ENCODE results near the gene APCDD1L. TPM values are rescaled to one million over a fixed set of nuclear protein-coding genes. Genes with fewer than 3 reads are reported as not detected.

The APCDD1L gene
- total RNA-seq, 1 experiment from 2014 or later: not detected

DNA sequence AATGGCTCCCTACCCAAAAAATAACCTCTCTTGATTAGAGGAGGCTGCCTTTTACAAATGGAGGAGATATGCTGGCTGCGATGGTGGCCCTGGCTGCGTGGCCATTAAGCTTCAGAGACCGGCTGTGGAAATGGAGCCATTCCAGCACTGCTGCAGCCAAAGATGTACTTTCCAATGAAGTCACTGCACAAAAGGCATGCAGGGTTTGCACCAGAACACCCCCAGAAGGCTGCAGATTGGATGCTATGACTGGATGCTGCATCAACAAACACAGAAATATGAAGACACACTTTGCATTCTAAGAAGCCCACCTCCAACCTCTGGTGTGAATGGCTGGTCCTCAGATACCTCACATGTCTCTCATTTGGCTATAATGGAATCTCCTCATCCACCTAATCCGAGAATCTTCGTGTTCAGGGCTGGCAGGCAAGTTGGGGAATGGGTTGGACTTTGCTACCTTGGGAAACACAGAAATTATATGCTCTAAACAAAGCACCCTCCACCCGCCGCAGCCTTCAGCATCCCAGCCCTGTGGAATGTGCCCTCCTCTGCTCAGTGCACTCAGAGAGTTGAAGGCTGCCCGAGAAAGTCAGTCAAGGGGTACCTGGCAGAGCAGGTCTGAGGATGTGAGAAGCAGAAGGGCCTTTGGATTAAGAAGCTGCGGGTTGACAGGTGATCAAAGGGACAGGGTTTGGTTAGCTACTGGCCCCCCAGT, 35.3 kb downstream of the APCDD1L start:
- no peak for DNase-seq (ENCODE audit: low read depth, low spot score)
- in situ Hi-C loops (cut with HindIII; ENCODE audit: low pct_unique_long_range_greater_than_20kb, low sequenced_read_pairs): no loop called here

DNA sequence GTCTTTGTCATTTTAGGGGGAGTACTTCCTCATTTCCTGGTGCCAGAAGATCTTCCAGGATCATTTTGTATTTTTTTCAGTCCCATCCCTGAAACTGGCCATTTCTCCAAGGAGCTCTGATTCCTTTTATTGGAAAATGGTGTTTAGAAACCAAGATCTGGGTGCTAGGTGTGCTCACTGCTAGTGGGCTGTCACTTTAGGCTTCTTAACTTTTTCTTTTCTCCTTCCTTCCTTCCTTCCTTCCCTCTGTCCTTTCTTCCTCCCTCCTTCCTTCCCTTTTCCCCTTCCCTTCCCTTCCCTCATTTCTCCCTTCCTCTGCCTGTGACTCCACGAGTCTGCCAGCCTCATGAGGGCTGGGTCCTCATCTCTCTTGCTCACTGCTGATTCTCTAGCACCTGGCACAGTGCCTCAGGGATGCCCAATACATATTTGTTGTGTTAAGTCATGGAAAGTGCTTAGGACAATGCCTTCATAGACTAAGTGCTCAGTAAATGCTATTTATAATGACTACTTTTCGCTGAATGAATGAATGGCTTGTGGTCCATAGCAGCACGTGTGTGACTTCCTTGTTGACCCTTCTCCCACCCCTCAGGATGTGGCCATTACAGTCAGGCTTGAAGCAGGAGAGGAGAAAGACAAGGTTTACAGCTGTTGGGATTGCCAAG, 36.9 kb downstream of the APCDD1L start:
- in situ Hi-C loops (cut with HindIII; ENCODE audit: low pct_unique_long_range_greater_than_20kb, low sequenced_read_pairs): no loop called here
- no peak for DNase-seq (ENCODE audit: low read depth, low spot score)

DNA sequence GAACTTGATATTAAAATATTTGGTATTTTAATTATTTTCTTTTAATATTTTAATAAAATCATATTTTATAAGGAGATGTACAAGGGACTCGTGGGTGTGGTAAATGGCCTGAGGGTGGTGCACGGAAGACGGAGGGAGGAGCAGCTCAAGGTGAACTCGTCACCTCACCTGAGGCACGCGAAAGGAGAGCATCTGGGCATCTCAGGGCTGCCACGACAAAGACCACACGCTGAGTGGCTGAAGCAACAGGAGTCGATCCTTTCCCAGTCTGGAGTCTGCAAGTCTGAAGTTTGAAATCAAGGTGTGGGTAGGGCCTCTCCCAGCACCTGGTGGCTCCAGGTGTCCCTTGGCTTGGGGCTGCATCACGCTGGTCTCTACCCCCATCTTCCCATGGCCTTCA, 39.7 kb downstream of the APCDD1L start:
- no peak for DNase-seq (ENCODE audit: low read depth, low spot score)
- in situ Hi-C loops (cut with HindIII; ENCODE audit: low pct_unique_long_range_greater_than_20kb, low sequenced_read_pairs): no loop called here

DNA sequence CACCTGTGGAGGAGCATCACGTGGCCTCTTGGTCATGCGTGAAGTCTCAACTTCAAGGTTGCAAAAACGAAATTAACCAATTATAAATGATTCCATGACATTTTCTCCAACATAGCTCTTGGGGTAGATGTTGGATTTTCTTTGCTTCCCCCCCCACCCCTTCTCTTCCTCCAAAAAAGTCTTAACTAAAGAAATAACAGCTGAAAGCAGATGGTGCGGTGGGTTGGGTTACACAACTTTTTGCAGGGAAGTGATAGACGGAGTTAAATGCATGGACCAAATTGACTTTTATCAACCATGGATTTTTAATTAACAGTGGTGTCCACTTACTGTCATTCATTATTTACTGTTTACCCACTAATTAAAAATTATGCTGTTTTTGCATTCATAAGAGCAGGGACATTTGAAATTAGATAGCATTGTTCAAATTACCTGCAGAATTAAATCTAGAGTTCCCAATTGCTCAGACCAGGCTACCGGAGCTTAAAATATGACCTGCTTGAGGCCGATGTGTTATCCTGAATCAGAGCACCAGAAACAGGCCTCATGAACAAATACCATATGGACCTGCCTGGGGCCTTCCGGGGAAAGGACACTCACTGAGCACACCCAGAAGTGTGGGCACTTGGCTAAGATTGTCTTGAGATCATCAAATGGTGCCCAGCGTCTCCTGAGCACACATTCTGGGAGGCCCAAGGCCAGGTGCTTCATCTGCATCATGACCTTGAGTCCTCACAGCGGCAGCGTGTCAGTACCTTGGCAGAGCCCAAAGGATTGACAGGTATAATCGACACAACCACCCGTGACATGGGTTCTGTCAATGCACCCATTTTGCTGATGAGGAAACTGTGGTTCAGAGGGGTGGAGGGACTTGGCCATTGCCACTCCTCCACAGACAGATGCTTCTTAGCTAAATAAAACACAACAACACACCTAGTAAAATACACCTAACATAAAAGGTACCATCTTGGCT, 41.5 kb downstream of the APCDD1L start:
- DNase-seq (ENCODE audit: low read depth, low spot score): no peak
- in situ Hi-C loops (cut with HindIII; ENCODE audit: low pct_unique_long_range_greater_than_20kb, low sequenced_read_pairs): no loop called here

DNA sequence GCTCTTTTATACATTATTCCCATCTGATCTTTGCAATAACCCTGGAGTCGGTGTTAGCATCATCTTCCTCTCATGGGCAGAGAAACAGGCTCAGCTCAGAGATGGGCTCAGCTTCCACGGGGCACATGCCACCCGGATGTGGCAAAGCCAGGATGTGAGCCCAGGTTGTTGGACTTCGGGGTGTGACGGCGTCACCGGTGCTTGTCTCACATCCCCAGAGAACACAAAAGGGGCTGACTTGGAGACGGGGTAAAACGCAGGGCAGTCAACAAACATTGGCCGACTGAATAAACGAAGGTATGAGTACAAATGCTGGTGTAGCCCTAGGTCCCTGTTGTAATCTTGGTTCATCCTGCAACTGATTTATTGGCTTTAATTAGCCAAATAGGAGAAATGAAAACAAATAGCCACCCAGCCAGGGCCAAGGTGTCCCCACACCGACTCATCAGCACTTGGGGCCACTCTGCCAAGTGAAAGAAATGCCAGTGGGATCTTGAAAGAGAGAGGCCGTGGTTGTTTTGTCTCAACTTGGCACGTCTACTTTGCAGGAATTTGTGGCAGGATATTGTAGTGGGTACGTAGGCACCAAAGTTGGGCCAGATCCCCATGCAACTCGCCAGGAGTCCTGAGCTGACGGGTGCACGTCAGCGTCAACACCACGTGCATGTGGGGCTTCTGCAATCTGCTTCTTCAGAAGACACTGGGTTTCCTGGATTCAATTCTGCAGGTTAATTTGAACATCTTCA, 42.8 kb downstream of the APCDD1L start:
- DNase-seq (ENCODE audit: low read depth, low spot score): no peak
- in situ Hi-C loops (cut with HindIII; ENCODE audit: low pct_unique_long_range_greater_than_20kb, low sequenced_read_pairs): no loop called here

DNA sequence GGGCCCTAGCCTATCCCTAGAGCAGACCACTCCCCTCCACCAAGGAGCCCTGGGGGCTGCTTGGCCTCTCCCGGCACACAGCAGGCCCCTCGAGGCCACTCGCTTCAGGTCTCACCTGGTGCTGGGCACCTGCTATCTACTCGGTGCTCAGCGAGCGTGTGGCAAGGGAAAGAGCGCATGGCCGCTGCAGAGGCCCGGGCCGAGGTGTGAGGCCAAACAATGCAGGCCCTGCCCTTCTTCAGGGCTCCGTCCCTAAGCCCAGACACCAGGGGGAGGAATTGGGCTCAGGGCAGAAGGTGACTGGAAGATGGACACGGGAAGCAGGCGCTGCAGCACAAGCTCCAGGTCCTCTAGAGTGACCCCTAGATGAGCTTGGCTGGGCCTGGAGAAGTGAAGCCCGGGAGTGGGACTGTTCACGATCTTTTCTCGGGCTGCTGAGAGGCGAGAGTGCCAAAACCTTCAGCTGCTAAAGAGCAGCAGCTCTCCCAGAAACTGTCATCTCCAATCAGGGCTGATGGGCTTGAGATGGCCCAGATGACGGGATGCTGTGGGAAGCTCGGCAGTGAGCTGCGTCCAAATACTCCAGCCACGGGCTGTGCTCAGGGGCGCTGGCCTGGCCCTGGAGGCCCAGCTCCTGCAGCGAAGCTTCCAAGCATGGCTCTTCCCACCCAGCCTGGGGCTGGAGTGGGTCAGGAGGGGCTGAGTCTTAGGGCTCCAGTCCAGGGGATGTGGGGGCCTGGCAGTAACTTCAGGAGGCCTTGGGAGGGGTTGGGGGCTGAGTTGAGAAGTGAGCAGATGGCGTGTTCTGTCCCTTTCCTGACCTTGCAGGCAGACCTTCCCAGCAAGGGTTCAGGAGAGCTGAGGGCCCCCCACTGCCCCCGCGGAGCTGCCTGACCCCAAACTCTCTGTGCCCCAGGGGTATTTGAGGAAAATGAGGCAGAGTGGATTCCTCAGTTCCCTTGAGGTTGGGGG, 43.7 kb downstream of the APCDD1L start:
- in situ Hi-C loops (cut with HindIII; ENCODE audit: low pct_unique_long_range_greater_than_20kb, low sequenced_read_pairs): no loop called here
- no peak for DNase-seq (ENCODE audit: low read depth, low spot score)

DNA sequence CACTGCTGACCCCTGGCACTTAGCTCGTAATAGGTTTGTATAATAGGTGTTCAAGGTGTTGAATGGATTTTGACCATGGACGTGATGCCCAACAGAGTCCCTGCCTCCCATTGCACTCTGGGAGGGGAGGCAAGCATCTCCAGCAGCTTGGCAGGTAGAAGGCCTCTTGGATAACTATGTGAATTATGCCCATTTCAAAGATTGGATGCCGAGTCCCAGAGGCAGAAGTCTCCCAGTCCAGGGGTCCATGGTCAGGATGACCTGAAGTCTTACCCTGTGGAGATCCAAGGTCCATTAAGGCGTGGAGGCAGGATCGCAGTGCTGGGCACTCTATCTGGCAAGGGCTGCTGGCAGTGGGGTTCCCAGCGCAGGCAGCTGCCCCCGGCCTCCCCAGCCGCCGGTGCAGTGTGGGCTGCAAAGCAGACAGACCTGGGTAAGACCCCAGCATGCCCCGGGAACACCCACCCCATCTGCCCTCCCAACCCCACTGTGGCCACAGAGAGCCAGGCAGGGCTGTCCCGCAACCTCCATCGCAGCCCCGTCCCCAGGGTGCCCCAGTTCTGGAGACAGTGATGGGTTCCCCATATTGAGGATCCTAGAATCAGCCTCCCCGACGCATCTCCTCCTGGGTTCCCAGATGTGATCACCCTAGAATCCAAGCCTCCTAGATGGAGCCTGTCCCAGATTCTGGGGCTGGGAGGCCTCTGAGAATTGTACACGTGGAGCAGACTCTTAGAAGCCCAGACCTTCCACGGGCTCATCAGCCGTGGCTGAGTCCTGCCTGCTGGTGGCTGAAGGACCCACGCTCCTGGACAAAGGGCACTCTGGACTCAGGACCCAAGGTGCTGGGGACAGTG, 44.6 kb downstream of the APCDD1L start:
- DNase-seq (ENCODE audit: low read depth, low spot score): no peak
- in situ Hi-C loops (cut with HindIII; ENCODE audit: low pct_unique_long_range_greater_than_20kb, low sequenced_read_pairs): no loop called here

DNA sequence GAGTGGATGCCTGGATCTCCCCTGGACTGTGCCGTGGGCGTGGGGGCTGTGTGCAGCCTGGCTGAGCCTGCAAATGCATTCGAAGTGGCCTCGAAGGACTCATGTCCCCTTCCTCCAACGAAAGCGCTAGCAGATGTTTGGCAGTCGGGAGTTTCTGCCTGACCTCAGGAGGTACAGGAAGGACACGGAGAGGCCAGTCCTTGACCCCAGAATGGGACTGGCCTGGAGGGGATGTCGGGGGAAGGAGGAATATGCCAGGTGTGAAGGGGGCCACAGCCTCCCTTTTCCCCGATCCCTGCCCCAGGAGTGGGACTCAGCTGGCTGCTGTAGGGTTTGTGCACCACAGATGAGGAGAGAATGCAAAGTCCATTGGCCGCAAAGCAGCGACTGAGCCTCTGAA, 45.6 kb downstream of the APCDD1L start:
- in situ Hi-C loops (cut with HindIII; ENCODE audit: low pct_unique_long_range_greater_than_20kb, low sequenced_read_pairs): no loop called here
- DNase-seq (ENCODE audit: low read depth, low spot score): no peak

DNA sequence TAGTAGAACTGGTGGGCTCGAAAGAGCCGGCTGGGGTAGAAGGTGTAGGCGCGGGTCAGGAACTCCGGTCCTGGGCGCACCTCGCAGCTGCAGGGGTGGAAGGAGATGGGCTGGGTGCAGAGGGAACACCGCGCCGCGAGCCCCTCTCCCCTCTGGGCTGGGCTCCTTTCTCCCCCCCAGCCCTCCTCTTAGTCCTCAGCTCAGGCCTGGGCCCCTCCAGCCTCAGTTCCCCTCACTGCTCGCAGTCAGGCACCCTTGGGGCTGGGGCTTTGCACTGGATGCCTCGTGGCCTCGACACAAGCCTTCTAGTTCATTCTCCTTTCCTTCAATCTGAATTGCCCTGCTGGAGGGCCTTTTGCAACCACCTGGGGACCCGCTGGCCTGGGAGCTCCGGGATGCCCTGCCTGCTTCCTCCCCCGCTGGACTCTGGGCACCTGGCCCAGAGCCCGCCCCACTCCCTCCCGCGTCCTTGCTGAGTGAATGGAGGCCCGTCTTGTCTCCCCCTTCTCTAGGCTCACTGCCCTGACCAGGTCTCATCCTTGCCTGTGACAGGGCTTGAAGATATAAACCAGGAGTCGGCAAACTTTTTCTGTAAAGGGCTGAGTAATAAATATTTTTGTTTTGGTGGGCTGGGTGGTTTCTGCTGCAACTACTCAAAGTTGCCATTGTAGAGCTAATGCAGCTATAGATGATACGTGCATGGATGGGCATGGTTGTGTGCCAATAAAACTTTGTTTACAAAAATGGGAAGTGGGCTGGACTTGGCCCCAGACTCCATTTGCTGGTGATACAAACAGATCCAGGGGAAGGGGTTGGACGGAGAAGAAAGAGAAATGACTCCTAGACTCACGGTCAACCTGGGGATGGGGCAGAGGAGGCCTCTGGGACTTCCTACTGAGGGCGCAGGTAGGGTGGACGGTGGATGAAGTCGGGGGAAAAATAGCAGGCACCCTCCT, 47.3 kb downstream of the APCDD1L start:
- in situ Hi-C loops (cut with HindIII; ENCODE audit: low pct_unique_long_range_greater_than_20kb, low sequenced_read_pairs): no loop called here
- no peak for DNase-seq (ENCODE audit: low read depth, low spot score)

DNA sequence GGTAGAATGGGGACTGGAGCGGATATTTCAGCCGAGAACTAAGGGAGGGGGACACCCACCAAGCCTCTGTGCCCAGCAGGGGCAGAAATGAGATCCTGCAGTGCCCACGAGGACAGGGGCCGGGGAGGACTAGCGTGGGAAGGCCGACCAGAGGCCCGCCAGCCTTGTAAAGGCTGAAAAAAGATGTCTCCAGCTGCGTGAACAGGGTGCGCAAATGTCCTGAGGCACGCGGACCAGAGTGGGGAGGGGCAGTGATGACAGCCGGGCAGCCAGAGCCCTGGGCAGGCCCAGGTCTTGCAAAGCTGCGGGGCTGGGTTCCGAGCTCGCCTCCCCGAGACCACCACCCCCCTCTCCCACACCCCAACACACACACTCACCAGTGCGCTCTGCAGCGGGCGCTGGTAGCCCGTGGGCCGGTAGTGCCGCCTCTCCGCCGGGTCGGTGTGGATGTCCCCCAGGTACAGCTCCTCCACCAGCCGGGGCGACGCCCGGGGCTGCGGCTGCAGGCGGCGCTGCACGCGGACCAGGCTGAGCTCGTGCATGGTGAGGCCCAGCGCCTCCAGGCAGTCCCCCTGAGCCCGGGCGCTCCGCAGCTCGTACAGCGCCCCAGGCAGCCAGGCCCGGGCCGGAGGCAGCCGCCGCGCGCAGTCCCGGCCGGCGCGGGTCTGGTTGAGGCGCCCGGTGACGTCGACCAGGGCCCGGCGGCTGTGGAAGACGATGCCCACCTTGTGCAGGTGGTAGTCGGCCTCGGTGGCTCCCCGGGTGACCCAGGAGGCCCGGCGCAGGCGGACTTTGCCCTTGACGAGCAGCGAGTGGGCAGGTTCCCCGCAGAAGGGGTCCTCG, 48.2 kb downstream of the APCDD1L start:
- in situ Hi-C loops (cut with HindIII; ENCODE audit: low pct_unique_long_range_greater_than_20kb, low sequenced_read_pairs): no loop called here
- DNase-seq (ENCODE audit: low read depth, low spot score): no peak

DNA sequence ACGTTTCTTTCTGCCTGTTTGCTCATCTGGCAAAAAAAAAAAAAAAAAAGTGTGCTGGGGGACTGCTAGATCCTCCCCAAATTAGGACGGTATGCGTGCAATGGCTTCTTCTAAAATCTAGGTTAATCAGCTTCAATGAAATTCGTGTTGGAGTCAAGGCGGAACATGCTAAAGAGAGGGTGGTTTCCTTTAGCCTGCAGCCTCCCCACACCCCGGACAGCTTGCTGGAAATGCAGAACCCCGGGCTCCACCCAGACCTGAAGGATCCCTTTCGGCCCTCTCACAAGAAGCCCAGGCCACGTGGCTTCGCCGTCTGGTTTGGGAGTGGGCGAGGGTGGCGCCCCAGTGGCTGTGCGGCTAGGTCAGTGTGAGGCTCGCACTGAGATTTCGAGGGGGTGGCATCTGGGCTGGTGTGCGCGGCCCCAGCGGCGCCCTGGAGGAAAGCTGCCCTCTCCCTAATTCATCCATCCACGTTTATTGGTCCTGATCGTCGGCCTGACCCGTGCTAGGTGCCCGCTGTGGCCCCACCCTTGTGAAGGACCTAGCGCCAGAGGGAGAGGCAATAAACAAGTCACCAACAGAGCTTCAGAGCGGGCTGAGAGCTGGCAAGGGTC, 49.0 kb downstream of the APCDD1L start:
- in situ Hi-C loops (cut with HindIII; ENCODE audit: low pct_unique_long_range_greater_than_20kb, low sequenced_read_pairs): no loop called here
- no peak for DNase-seq (ENCODE audit: low read depth, low spot score)

DNA sequence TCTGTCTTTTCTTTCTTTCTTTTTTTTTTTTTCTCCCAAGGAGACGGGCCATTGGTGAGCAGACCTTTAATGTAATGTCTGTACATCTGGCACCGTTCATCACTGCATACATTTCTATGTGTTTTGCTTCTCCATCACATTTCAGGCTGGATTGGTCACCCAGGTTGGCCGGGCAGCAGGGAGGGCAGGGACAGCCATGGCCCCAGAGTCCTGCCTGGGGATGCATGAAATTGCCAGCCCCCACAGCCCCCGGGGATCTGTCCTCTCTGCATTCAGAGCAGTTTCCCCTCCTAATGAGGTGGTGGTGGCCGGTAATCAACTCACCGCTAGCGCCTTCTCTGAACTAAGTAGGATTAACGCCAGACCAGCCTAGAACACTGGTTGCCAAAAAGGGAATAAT, 50.4 kb downstream of the APCDD1L start:
- in situ Hi-C loops (cut with HindIII; ENCODE audit: low pct_unique_long_range_greater_than_20kb, low sequenced_read_pairs): no loop called here
- no peak for DNase-seq (ENCODE audit: low read depth, low spot score)

DNA sequence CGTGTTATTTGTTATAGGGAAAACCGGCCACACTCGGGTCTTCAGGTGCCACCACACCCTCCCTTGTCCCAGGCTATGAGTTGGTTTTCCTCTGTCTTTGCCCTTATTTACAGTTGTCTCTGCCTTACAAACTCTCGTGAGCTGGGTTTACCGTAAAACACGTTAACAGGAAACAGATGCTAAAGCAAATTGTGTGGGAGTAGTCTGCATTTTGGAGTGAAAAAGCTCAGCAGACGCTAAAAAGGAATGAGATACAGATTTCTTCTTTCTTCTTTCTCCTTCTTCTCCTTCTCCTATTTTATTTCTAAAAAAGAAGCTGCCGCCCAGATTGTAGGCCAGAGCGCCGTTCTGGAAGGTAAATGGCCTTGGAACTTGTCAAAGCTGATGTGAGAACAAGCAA, 51.9 kb downstream of the APCDD1L start:
- DNase-seq (ENCODE audit: low read depth, low spot score): no peak

DNA sequence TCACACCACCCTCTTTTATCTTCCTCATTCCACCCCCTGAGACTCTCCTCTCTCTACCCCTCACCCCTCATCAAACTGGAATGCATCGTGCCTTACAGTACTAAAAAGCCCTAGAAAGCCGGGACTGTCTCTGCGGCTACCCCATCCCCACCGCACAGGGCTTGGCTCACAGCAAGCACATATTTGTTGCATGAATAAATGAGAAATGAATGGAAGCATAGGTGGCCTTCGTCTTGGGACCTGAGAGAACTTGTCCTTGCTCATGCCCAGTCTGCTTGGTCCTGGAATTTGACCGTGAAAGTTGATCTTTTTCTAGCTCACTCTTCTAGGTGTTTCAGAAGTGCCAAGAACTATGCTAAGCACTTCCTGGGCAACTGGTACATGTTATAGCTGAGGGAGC, 53.3 kb downstream of the APCDD1L start:
- in situ Hi-C loops (cut with HindIII; ENCODE audit: low pct_unique_long_range_greater_than_20kb, low sequenced_read_pairs): no loop called here
- DNase-seq (ENCODE audit: low read depth, low spot score): no peak

More for the DNA sequence above, 51.9 kb downstream of the APCDD1L start:
- in situ Hi-C loops (cut with HindIII; ENCODE audit: low pct_unique_long_range_greater_than_20kb, low sequenced_read_pairs): no loop called here
